Spinal cord (tissue), 10 donors: ENCODE measurements around the gene SHISAL1. TPM values are rescaled to one million over a fixed set of nuclear protein-coding genes. Genes with fewer than 3 reads are reported as not detected.
"Not testable (repeated sequence)": the region's sequence is repeated elsewhere in the genome, so short reads cannot be mapped to it uniquely, and the experiment has no call there.

Experiments used
- DNase-seq, 6 donors: peaks; one replicate each; pipeline versions ENCODE4 v3.0.0 to v3.0.0-alpha.2; 2013 to 2015; ENCODE audit warnings: low spot score in 6 of 6, low read depth in 4 of 6
- H3K27ac ChIP-seq: one replicate; pipeline ENCODE4 v1.5.1; 2013; ENCODE audit warnings: low read depth, low read length, control low read depth
- H3K27me3 ChIP-seq: one replicate; pipeline ENCODE4 v1.6.1; 2013; ENCODE audit warnings: low read length; ENCODE audit not compliant: control insufficient read depth, insufficient read depth
- H3K36me3 ChIP-seq: one replicate; pipeline ENCODE4 v1.6.1; 2013; ENCODE audit warnings: low read length; ENCODE audit not compliant: control insufficient read depth, insufficient read depth
- H3K4me1 ChIP-seq: one replicate; pipeline ENCODE4 v1.6.1; 2013; ENCODE audit warnings: low read length; ENCODE audit not compliant: control insufficient read depth, insufficient read depth
- H3K4me3 ChIP-seq: one replicate; pipeline ENCODE4 v1.5.1; 2013; ENCODE audit warnings: low read depth, low read length, control low read depth
- H3K9me3 ChIP-seq: one replicate; pipeline ENCODE4 v1.6.1; 2013; ENCODE audit warnings: low read length; ENCODE audit not compliant: control insufficient read depth, insufficient read depth
- WGBS: methylation state at CpG from one replicate; pipeline ENCODE4 v1.1.5; 2013; ENCODE audit warnings: missing lambda C conversion rate; ENCODE audit not compliant: insufficient coverage; 5-methylcytosine and 5-hydroxymethylcytosine counted together
- polyA plus RNA-seq, 2 donors: library from polyadenylated mRNA; unstranded; fragments of 120-200 nt; gene quantifications; one replicate each; pipeline ENCODE4 v1.2.1, GENCODE V29; 2013; ENCODE audit not compliant: insufficient read length in 2 of 2
- total RNA-seq, 2 donors: library from RNA; depleted of rRNA in 1 of 2; stranded (reverse); fragments of 120-200 nt in 1 of 2; fragments of >200 nt in 1 of 2; gene quantifications; one replicate each; pipeline versions ENCODE4 v1.2.3 to v1.2.4, GENCODE V29; 2013 to 2014
- donor health status: healthy.

The SHISAL1 gene
- total and polyA plus RNA-seq, 4 donors: 8.2 to 17.0 (median 13.7) TPM

DNA sequence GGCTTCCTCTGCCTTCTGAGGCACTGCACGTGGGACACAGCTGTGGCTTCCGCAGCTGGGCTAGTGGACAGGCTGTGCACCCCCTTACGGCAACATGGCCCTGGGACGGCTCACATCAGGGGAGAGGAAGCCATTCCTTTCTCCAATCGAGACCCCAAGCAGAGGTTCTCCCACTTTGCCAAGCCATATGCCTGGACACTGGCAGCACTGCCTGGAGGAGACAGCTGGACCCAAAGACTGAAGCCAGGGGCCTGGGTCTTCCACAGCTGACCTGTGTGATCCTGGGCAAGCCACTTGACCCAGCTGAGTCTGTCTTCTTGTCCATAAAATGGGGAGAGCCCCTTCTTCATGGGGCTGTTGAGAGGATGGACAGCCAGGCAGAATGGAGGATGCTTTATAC is 65.4 kb downstream of the SHISAL1 start:
- peaks cover 4% of the 10 kb centered on the region for H3K9me3 ChIP-seq
- WGBS: 91% methylated on average over 5 of the region's 5 CpGs
- no peak for DNase-seq
- no peaks in the 10 kb centered on the region for H3K4me1 ChIP-seq
- peaks cover 19% of the 10 kb centered on the region for H3K36me3 ChIP-seq
- H3K27ac ChIP-seq: no peak overlapping the region
- H3K27me3 ChIP-seq: no peaks in the 10 kb centered on the region
- H3K4me3 ChIP-seq: no peak overlapping the region

DNA sequence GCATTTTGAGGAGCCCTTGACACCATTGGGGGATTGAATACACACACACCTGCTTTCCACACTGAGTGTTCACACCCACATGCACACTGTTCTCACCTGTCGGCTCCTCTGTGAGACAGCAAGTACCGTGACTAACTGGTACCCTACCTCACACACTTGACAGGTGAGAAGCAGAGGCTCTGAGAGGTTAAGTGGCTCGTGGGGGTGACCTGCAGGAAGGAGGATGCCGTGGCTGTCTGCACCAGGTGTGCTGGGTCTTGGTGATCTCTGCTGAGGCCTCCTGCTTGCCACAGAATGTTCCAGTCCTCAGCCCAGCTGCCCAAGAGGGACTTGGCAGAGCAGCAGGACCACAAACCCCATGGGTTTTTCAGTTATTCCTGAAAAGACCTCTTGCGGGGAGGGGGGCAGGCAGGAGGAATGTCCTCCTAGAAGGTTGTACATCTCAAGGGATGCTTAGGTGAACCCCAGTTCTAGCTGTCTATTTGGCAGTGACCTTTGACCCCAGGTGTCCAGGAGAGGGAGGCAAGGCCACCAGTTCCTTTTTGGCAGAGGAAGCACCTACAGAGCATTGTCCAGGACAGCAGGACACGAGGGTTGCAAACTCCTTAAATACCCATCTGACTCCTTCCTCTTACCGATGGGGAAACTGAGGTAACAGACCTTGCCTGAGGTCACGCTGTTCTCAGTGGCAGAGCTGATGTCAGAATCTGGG is 66.0 kb downstream of the SHISAL1 start:
- Histone ChIP-seq H3K4me3 (no peak overlapping the region), H3K4me1 (no peaks in the 10 kb centered on the region), H3K9me3 (peaks cover 4% of the 10 kb centered on the region), H3K36me3 (peaks cover 19% of the 10 kb centered on the region), H3K27me3 (no peaks in the 10 kb centered on the region), H3K27ac (no peak overlapping the region)
- no peak for DNase-seq
- WGBS: 92% methylated on average over 4 of the region's 8 CpGs

DNA sequence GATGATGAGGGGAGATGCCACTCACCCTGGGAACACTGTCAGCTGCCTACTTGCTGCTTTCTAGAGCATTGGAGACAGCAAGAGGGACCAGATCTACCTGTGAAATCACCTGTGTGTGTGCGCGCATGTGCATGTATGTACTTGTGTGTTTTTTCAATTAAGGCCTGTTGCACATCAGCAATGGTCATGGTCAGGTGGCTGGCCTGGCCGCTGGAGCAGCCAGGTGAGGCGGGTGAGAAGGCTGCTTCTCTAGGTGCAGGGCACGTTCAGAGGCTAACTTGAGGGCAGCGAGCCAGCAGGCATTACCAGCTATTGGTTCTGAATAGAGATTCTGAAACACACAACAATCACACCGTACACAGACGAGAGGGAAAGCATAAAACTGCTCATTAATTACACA is 66.9 kb downstream of the SHISAL1 start:
- peaks cover 4% of the 10 kb centered on the region for H3K9me3 ChIP-seq
- WGBS: 72% methylated on average over 4 of the region's 8 CpGs
- H3K27ac ChIP-seq: no peak overlapping the region
- peaks cover 19% of the 10 kb centered on the region for H3K36me3 ChIP-seq
- peak in 1 of 6 donors; percentile 52 for DNase-seq
- H3K4me1 ChIP-seq: no peaks in the 10 kb centered on the region
- H3K27me3 ChIP-seq: no peaks in the 10 kb centered on the region
- no peak overlapping the region for H3K4me3 ChIP-seq

DNA sequence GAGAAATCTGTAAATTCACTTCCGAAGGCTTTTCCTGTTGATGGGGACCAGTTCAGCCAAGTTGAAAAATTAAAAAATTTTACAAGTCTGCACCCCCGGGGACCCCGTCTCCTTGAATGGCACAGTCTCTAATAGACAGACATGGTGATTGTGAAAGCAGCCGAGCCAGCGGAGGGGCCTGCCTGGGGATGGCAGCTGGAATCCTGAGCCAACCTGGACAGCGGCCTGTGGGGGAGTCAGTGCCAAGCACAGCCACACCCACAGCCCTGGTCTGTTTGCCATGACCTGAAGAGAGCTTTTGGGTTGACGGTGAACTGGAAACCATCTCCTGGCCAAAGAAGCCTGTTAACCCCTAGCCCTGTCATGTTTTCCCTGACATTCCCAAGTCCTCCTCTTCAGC is 67.3 kb downstream of the SHISAL1 start:
- no peaks in the 10 kb centered on the region for H3K27me3 ChIP-seq
- no peak overlapping the region for H3K4me3 ChIP-seq
- peaks cover 4% of the 10 kb centered on the region for H3K9me3 ChIP-seq
- peaks cover 19% of the 10 kb centered on the region for H3K36me3 ChIP-seq
- DNase-seq: no peak
- H3K27ac ChIP-seq: no peak overlapping the region
- WGBS: 56% methylated on average over 7 of the region's 7 CpGs
- H3K4me1 ChIP-seq: no peaks in the 10 kb centered on the region

DNA sequence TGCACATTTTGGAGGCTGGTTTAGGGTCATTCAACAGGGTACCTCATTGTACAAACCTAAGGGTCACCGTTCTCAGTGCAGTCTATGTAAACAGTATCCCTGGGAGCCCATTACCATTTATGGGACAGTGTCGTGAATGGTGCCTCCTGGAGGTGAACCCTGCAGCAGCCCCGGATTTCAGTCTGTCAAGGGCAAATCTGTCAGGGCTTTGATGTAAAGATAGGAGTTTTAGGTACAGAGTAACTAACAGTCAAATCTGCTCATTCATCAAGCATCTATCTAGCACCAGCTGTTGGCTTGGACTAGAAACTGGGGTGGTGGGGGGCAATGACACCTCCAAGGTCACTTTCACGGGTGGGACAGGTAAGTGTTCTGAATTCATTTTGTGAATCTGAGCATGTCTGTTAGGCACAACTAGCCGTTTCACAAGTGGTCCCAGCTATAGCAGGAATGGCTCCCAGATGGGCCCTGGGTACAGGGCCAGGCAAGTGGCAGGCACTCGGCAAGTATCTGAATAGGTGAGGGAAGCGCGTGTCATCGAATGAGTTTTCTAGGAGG is 68.4 kb downstream of the SHISAL1 start:
- Histone ChIP-seq H3K27ac (no peak overlapping the region), H3K36me3 (peaks cover 16% of the 10 kb centered on the region), H3K4me1 (no peaks in the 10 kb centered on the region), H3K9me3 (peaks cover under 1% of the 10 kb centered on the region), H3K27me3 (no peaks in the 10 kb centered on the region), H3K4me3 (no peak overlapping the region)
- 95% methylated on average over 7 of the region's 9 CpGs for WGBS
- no peak for DNase-seq

DNA sequence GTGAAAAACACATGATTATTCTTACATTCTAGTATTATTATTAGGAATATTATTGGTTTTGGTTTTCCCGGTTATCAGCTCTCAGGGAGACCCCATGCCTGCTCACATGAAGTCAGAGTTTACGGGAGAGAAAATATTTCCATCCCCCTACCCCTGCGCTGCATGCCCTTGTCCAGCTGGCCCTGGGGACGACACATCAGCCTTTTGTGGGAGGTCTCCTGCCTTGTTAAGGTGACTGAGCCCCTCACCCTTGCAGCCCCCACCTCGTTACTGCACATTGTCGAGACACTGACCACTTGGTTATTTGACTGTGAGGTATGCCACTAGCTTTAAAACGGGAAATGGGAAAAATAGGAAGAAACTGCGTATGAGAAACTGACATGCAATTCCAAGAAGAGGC is 69.0 kb downstream of the SHISAL1 start:
- Histone ChIP-seq H3K4me3 (no peak overlapping the region), H3K9me3 (no peaks in the 10 kb centered on the region), H3K27me3 (no peaks in the 10 kb centered on the region), H3K27ac (no peak overlapping the region), H3K4me1 (no peaks in the 10 kb centered on the region), H3K36me3 (peaks cover 14% of the 10 kb centered on the region)
- no peak for DNase-seq
- 91% methylated on average over 3 of the region's 8 CpGs for WGBS

DNA sequence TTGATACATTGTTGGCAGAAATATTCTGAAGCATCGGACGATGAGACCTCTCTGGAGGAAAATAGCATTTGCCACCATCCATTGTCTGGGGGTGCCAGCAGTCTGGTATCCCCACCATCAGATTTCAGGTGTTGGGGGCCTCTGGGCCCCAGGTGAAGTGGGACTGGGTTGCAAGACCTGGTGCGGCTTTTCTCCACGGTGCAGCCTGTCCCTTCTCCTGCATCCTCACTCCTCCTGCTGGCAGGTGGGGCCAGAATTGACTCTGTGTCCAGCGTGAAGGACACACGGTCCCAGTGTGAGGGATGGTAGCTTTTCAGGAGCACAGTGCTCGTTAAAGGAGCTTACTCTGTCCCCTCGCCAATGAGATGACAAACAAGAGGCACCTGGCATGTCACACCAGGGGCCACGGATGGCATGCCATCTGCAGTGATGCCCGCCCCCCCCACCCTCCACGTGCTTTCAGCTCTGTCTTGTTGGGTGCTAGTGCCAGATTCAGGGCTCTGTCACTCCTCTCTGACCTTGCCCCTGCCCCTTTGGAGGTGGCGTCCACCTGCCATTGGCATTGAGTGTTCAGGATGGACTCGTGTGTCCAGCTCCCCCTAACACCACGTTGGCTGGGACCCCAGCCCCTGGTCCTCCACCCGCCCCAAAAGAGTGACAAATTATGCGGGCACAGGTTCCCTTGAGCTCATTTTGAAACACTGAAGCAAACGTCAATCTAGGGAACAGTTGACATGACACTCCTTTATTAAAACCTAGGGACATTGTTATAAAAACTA is 69.6 kb downstream of the SHISAL1 start:
- peaks cover 9% of the 10 kb centered on the region for H3K36me3 ChIP-seq
- H3K4me3 ChIP-seq: no peak overlapping the region
- H3K9me3 ChIP-seq: peaks cover under 1% of the 10 kb centered on the region
- DNase-seq: no peak
- H3K27me3 ChIP-seq: no peaks in the 10 kb centered on the region
- no peaks in the 10 kb centered on the region for H3K4me1 ChIP-seq
- H3K27ac ChIP-seq: no peak overlapping the region
- 85% methylated on average over 12 of the region's 17 CpGs for whole genome bisulfite sequencing

DNA sequence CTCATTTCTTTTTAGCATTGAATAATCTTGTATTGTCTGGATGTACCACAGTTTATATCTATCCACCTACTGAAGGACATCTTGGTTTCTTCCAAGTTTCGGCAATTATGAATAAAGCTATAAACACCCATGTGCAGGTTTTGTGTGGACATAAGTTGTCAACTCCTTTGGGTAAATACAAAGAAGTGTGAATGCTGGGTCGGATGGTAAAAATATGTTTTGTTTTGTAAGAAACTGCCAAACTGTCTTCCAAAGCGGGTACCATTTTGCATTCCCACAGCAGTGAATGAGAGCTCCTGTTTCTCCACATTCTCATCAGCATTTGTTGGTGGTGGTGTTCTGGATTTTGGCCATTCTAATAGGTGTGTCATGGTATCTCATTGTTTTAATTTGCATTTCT is 71.6 kb downstream of the SHISAL1 start:
- not testable (repeated sequence) for H3K9me3 ChIP-seq, H3K27me3 ChIP-seq, H3K4me3 ChIP-seq, H3K27ac ChIP-seq, H3K4me1 ChIP-seq, H3K36me3 ChIP-seq
- no CpG with 5 or more reads among the region's 3 CpGs for WGBS
- peak in 1 of 6 donors; percentile 72 for DNase-seq

DNA sequence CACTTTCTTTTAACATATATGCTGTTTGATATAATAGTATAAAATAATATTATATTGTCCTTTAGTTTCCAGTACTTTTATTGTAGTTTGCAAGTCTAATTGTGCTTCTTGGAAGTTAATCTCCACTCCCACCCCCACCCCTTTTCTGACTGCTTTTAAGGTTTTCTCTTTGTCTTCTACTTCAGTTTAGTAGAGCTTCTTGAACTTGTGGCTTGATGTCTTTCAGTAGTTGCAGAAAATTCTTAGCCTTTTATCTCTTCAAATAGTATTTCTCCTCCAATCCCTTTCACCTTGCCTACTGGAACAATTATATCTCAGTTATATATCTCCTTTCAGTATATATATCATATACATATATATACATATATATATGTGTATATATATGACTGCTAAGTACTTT is 75.5 kb downstream of the SHISAL1 start:
- Histone ChIP-seq H3K27ac (no peak overlapping the region), H3K36me3 (no peaks in the 10 kb centered on the region)
- no peak for DNase-seq

DNA sequence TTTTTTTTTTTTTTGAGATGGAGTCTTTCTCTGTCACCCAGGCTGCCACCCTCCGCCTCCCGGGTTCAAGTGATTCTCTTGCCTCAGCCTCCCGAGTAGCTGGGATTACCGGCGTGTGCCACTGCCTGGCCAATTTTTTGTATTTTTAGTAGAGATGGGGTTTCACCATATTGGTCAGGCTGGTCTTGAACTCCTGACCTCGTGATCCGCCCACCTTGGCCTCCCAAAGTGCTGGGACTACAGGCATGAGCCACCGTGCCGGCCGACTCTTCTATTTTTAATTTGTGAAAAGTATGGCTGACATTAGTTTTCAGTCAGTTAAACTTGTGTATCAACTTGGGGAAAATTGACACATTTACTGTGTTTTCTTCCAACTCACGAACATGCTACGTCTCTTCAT is 78.4 kb downstream of the SHISAL1 start:
- H3K27me3 ChIP-seq, H3K36me3 ChIP-seq, H3K4me3 ChIP-seq, H3K4me1 ChIP-seq, H3K27ac ChIP-seq, H3K9me3 ChIP-seq, DNase-seq: not testable (repeated sequence)
- no CpG with 5 or more reads among the region's 12 CpGs for WGBS

More for the DNA sequence above, 75.5 kb downstream of the SHISAL1 start:
- Histone ChIP-seq H3K4me3 (no peak overlapping the region), H3K4me1 (no peaks in the 10 kb centered on the region), H3K27me3 (no peaks in the 10 kb centered on the region), H3K9me3 (peaks cover 4% of the 10 kb centered on the region)
